HepG2 (cell line): ENCODE results near the gene PLEKHO1. TPM values are rescaled to one million over a fixed set of nuclear protein-coding genes. Genes with fewer than 3 reads are reported as not detected.

ENCODE experiments used
- ATAC-seq: fragments of 200-7000 bp; cut with Tn5 transposase; 3 replicates; pipeline ENCODE4 v1.9.1; 2020; ENCODE audit warnings: mild to moderate bottlenecking, moderate library complexity
- BruUV-seq: library from RNA; stranded (reverse); fragments of 400-500 nt; replicated peaks from 2 replicates; lab custom pipeline; 2021; lab: Mats Ljungman, UMichigan
- CTCF ChIA-PET: fragments of 300-600 bp; formaldehyde crosslinking; extraction: SDS; loops from one replicate; lab custom pipeline; 2021; ENCODE audit warnings: low total read pairs, inconsistent platforms, low intra/inter-chr PET ratio; lab: Yijun Ruan, JAX
- POLR2A ChIA-PET: fragments of 350-600 bp; sonication (Branson Sonifier 250); formaldehyde crosslinking; loops from one replicate; lab custom pipeline; 2020; ENCODE audit warnings: antibody characterized with exemption, inconsistent platforms; lab: Yijun Ruan, JAX
- DNase-seq: peaks from one replicate; pipeline ENCODE4 v3.0.0-alpha.2; 2015; ENCODE audit warnings: low spot score
- FAIRE-seq: peaks from 3 replicates; lab custom pipeline; 2011; peaks lifted over from hg19 to GRCh38; lab: Jason Lieb, UNC
- H2AFZ ChIP-seq: one replicate; pipeline ENCODE4 v1.6.1; 2011; ENCODE audit warnings: low read length, inconsistent platforms
- H3K27ac ChIP-seq: fragments of 300-600 bp; 3 replicates; pipeline ENCODE4 v1.8.0; 2011; ENCODE audit warnings: mixed run types, mild to moderate bottlenecking, mixed read lengths, low read length, inconsistent platforms; ENCODE audit not compliant: insufficient read depth; ENCODE audit errors: extremely low read length
- H3K27me3 ChIP-seq, 2 experiments: fragments of 200-600 bp in 1 of 2; 2 replicates in 1 of 2; 3 replicates in 1 of 2; pipeline versions ENCODE4 v1.6.0 to v1.8.0; 2011; ENCODE audit warnings: low read length in 2 of 2, mild to moderate bottlenecking in 2 of 2, moderate library complexity in 2 of 2, inconsistent platforms in 1 of 2; ENCODE audit not compliant: insufficient read depth in 2 of 2, control insufficient read depth in 1 of 2
- H3K36me3 ChIP-seq, 2 experiments: fragments of 200-600 bp in 1 of 2; replicated peaks in 1 of 2; 2 replicates in 1 of 2; 3 replicates in 1 of 2; pipeline versions ENCODE4 v1.5.1 to v1.8.0; 2011; ENCODE audit warnings: low read length in 2 of 2, inconsistent platforms in 1 of 2; ENCODE audit not compliant: insufficient read depth in 2 of 2, control insufficient read depth in 1 of 2
- H3K4me1 ChIP-seq: 2 replicates; pipeline ENCODE4 v1.5.1; 2012; ENCODE audit warnings: low read length, inconsistent platforms; ENCODE audit not compliant: insufficient read depth
- H3K4me2 ChIP-seq: 2 replicates; pipeline ENCODE4 v1.6.0; 2011; ENCODE audit warnings: low read depth, low read length, inconsistent platforms
- H3K4me3 ChIP-seq, 3 experiments: fragments of 200-600 bp in 1 of 3; sonication (generic), shearing (Covaris generic) in 1 of 3; replicated peaks in 1 of 3; 2 replicates each; pipeline ENCODE4 v1.5.1; 2011 to 2016; ENCODE audit warnings: low read length in 3 of 3, inconsistent platforms in 2 of 3, low read depth in 2 of 3, mild to moderate bottlenecking in 2 of 3, control low read depth in 1 of 3, mixed read lengths in 1 of 3; ENCODE audit not compliant: insufficient read depth in 1 of 3
- H3K79me2 ChIP-seq: one replicate; pipeline ENCODE4 v1.6.1; 2011; ENCODE audit warnings: low read length, inconsistent platforms; ENCODE audit not compliant: insufficient read depth
- H3K9ac ChIP-seq: 2 replicates; pipeline ENCODE4 v1.6.0; 2011; ENCODE audit warnings: mild to moderate bottlenecking, low read depth, low read length, inconsistent platforms; ENCODE audit not compliant: insufficient read depth
- H3K9me3 ChIP-seq: 2 replicates; pipeline ENCODE4 v1.5.1; 2012; ENCODE audit warnings: mild to moderate bottlenecking, low read length
- H4K20me1 ChIP-seq: 2 replicates; pipeline ENCODE4 v1.6.0; 2011; ENCODE audit warnings: inconsistent platforms, mild to moderate bottlenecking, low read length, moderate library complexity; ENCODE audit not compliant: insufficient read depth
- GFI1 ChIP-seq: sonication (generic); formaldehyde crosslinking; IDR thresholded peaks from 2 replicates; pipeline ENCODE4 v1.5.0; 2020; ENCODE audit warnings: missing genetic modification reagents, mild to moderate bottlenecking, borderline replicate concordance
- MAFF ChIP-seq: IDR thresholded peaks from 2 replicates; pipeline ENCODE4 v1.6.1; 2011; ENCODE audit warnings: low read depth, low read length, improper control_type of control experiment
- MAFK ChIP-seq, 2 experiments: IDR thresholded peaks in 1 of 2; conservative IDR thresholded peaks in 1 of 2; 2 replicates each; pipeline ENCODE4 v1.6.1; 2011; ENCODE audit warnings: improper control_type of control experiment in 2 of 2, low read length in 2 of 2
- ZFP91 ChIP-seq: sonication (generic); formaldehyde crosslinking; IDR thresholded peaks from 2 replicates; pipeline ENCODE4 v1.9.0; 2022; ENCODE audit warnings: missing genetic modification reagents, mild to moderate bottlenecking, borderline replicate concordance
- ZNF770 ChIP-seq: sonication (generic); formaldehyde crosslinking; IDR thresholded peaks from 2 replicates; pipeline ENCODE4 v1.5.0; 2020; ENCODE audit warnings: mild to moderate bottlenecking, missing genetic modification reagents
- WGBS: methylation state at CpG from one replicate; pipeline ENCODE4 v1.1.6; 2017; ENCODE audit warnings: low lambda C conversion rate; 5-methylcytosine and 5-hydroxymethylcytosine counted together
- in situ Hi-C: cut with HindIII; loops from 2 replicates; pipeline ENCODE4 v1.10.0; 2017; ENCODE audit warnings: low pct_unique_long_range_greater_than_20kb; ENCODE audit not compliant: extremely low pct_ligation_motif_present
- intact Hi-C: fragments of 100-400 bp; cut with micrococcal nuclease; formaldehyde crosslinking; loops from one replicate; pipeline ENCODE4 v1.10.0; 2022; ENCODE audit not compliant: unreplicated experiment
- polyA plus RNA-seq, 8 experiments: library from polyadenylated mRNA; depleted of rRNA in 3 of 8; stranded (reverse) in 7 of 8; unstranded in 1 of 8; fragments of >200 nt; fragmentation: Illumina TruSeq in 4 of 8; extraction: Trizol in 4 of 8; gene quantifications; 2 replicates each; pipeline versions ENCODE4 v1.2.1 to v1.2.3, GENCODE V29; 2011 to 2016; ENCODE audit warnings: low read depth in 4 of 8, missing spikeins in 1 of 8, mixed read lengths in 1 of 8; ENCODE audit not compliant: insufficient read depth in 1 of 8
- total RNA-seq, 5 experiments: library from RNA; depleted of rRNA; stranded (reverse); fragments of >200 nt; fragmentation: Illumina TruSeq; extraction: Trizol; gene quantifications; 2 replicates each; pipeline ENCODE4 v1.2.3, GENCODE V29; 2016; ENCODE audit warnings: low read depth in 1 of 5

PLEKHO1 gene
- total and polyA plus RNA-seq, 2 of the 13 experiments (the other 11 are each of a cell fraction or from before 2014, with no cell fraction given) = 9.8 to 10.1 TPM

- H3K9me3 ChIP-seq = no peaks in the 10 kb centered on the region
- POLR2A ChIA-PET = no interaction called here
- in situ Hi-C loops (no loop called here), intact Hi-C loops (no loop called here)
- no TSS peak for BruUV-seq
- H3K4me3 ChIP-seq = no peak overlapping the region
- H3K4me1 ChIP-seq = peaks cover 5% of the 10 kb centered on the region
- H3K79me2 ChIP-seq = no peaks in the 10 kb centered on the region
- H3K36me3 ChIP-seq = no peaks in the 10 kb centered on the region
- CTCF ChIA-PET = no interaction called here
- ATAC-seq = no peak
- no peak for FAIRE-seq
- TF ChIP-seq GFI1 (CRISPR knock-in tag) (no peak), ZNF770 (CRISPR knock-in tag) (0 out of 2 replicates have a peak, but pooled peaks have one; percentile 36)
- TF ChIP-seq, all 625 proteins: peak for 1
- H2AFZ ChIP-seq = no peak overlapping the region
- H3K27me3 ChIP-seq = 0 out of 5 replicates have a peak, but pooled peaks cover 0 to 5% of the 10 kb centered on the region in 2 experiments
- no peak overlapping the region for H3K27ac ChIP-seq
- DNase-seq = no peak
- H4K20me1 ChIP-seq = no peaks in the 10 kb centered on the region
- no peak overlapping the region for H3K9ac ChIP-seq
- no peak overlapping the region for H3K4me2 ChIP-seq
Measured at GRCh38 chr1:150178548-150178947, 28.8 kb downstream of the PLEKHO1 start.

GRCh38 chr1:150179867-150180266, 30.2 kb downstream of the PLEKHO1 start:
- H3K27ac ChIP-seq = no peak overlapping the region
- TF ChIP-seq MAFK (conservative IDR thresholded peaks at IDR 0.05 in 1 of 2, IDR thresholded peaks at IDR 0.05 in 1 of 2; ENCODE audit: low read length in 2 of 2) (peak; percentile 88 to 90), ZFP91 (CRISPR knock-in tag) (no peak), MAFF (peak; percentile 87), ZNF770 (CRISPR knock-in tag) (no peak)
- TF ChIP-seq, all 625 proteins: peak for 2
- in situ Hi-C loops = no loop called here
- Histone ChIP-seq H3K4me2 (no peak overlapping the region), H4K20me1 (no peaks in the 10 kb centered on the region), H3K9ac (no peak overlapping the region), H2AFZ (no peak overlapping the region), H3K4me1 (peaks cover 17% of the 10 kb centered on the region), H3K36me3 (no peaks in the 10 kb centered on the region), H3K27me3 (0 out of 5 replicates have a peak, but pooled peaks cover 0 to 5% of the 10 kb centered on the region in 2 experiments), H3K9me3 (no peaks in the 10 kb centered on the region), H3K79me2 (no peaks in the 10 kb centered on the region), H3K4me3 (no peak overlapping the region)
- POLR2A ChIA-PET = no interaction called here
- DNase-seq (no peak), ATAC-seq (no peak), FAIRE-seq (no peak)
- 57% methylated on average over 7 of the region's 7 CpGs for WGBS
- CTCF ChIA-PET = no interaction called here
- intact Hi-C loops = no loop called here
- no TSS peak for BruUV-seq
